H1 (cell line): ENCODE measurements around the gene CEP104. TPM values are rescaled to one million over a fixed set of nuclear protein-coding genes. Genes with fewer than 3 reads are reported as not detected.

Experiments
- CTCF ChIA-PET: fragments of 300-600 bp; sonication (Branson Sonifier 250); formaldehyde crosslinking; loops from one replicate; lab custom pipeline; 2021; ENCODE audit not compliant: partially characterized antibody; lab: Charles Lee
- POLR2A ChIA-PET: fragments of 300-600 bp; sonication (Branson Sonifier 250); formaldehyde crosslinking; loops from one replicate; lab custom pipeline; 2021; ENCODE audit warnings: inconsistent platforms; ENCODE audit not compliant: partially characterized antibody; lab: Charles Lee
- DNase-seq, 2 experiments: peaks; one replicate each; pipeline versions ENCODE4 v3.0.0 to v3.0.0-alpha.2; 2010 to 2022; ENCODE audit warnings: low spot score in 2 of 2, low read depth in 1 of 2, mixed read lengths in 1 of 2
- FAIRE-seq: peaks from 2 replicates; lab custom pipeline; 2011; peaks lifted over from hg19 to GRCh38; lab: Jason Lieb, UNC
- H2AFZ ChIP-seq: 2 replicates; pipeline ENCODE4 v1.8.1; 2012; ENCODE audit warnings: low read length, inconsistent platforms
- H2AK5ac ChIP-seq: 2 replicates; pipeline ENCODE4 v1.6.1; 2013; ENCODE audit warnings: low read depth, low read length
- H2BK120ac ChIP-seq: replicated peaks from 2 replicates; pipeline ENCODE3; 2013; ENCODE audit warnings: low read depth, low read length, inconsistent platforms
- H2BK12ac ChIP-seq: 2 replicates; pipeline ENCODE4 v1.6.1; 2013; ENCODE audit warnings: low read depth, low read length
- H2BK15ac ChIP-seq: 2 replicates; pipeline ENCODE4 v1.6.1; 2013; ENCODE audit warnings: low read length
- H2BK20ac ChIP-seq: 2 replicates; pipeline ENCODE4 v1.6.1; 2013; ENCODE audit warnings: low read length
- H2BK5ac ChIP-seq: 2 replicates; pipeline ENCODE4 v1.6.1; 2013; ENCODE audit warnings: low read depth, low read length
- H3K14ac ChIP-seq: 2 replicates; pipeline ENCODE4 v1.6.1; 2013; ENCODE audit warnings: inconsistent platforms; ENCODE audit not compliant: insufficient read length
- H3K18ac ChIP-seq: 2 replicates; pipeline ENCODE4 v1.6.1; 2013; ENCODE audit warnings: low read length; ENCODE audit errors: extremely low read depth
- H3K23ac ChIP-seq: 2 replicates; pipeline ENCODE4 v1.6.1; 2013; ENCODE audit warnings: inconsistent platforms; ENCODE audit not compliant: insufficient read length
- H3K23me2 ChIP-seq: 2 replicates; pipeline ENCODE4 v1.6.1; 2013; ENCODE audit warnings: low read depth, low read length
- H3K27ac ChIP-seq: 2 replicates; pipeline ENCODE4 v1.6.1; 2011; ENCODE audit warnings: low read depth, low read length, inconsistent platforms
- H3K27me3 ChIP-seq, 4 experiments: replicated peaks in 1 of 4; 1 replicate in 1 of 4; 2 replicates in 3 of 4; pipeline versions ENCODE4 v1.6.1 to v1.8.1; 2011 to 2013; ENCODE audit warnings: low read length in 3 of 4, mild to moderate bottlenecking in 3 of 4, inconsistent platforms in 2 of 4, mixed read lengths in 2 of 4, moderate library complexity in 1 of 4; ENCODE audit not compliant: control insufficient read depth in 3 of 4, insufficient read depth in 3 of 4; ENCODE audit errors: extremely low read depth in 1 of 4
- H3K36me3 ChIP-seq, 4 experiments: 2 replicates each; pipeline versions ENCODE4 v1.6.1 to v1.8.1; 2011 to 2013; ENCODE audit warnings: mild to moderate bottlenecking in 4 of 4, low read length in 3 of 4, moderate library complexity in 2 of 4, control low read depth in 1 of 4, inconsistent platforms in 1 of 4; ENCODE audit not compliant: insufficient read depth in 4 of 4, control insufficient read depth in 2 of 4
- H3K4ac ChIP-seq: replicated peaks from 2 replicates; pipeline ENCODE3; 2013; ENCODE audit warnings: low read length, low read depth, mixed read lengths, inconsistent platforms; ENCODE audit not compliant: insufficient read length
- H3K4me1 ChIP-seq, 4 experiments: replicated peaks in 1 of 4; 1 replicate in 1 of 4; 2 replicates in 3 of 4; pipeline versions ENCODE4 v1.6.1 to v1.8.1; 2011 to 2013; ENCODE audit warnings: low read length in 3 of 4, inconsistent platforms in 2 of 4, mixed read lengths in 1 of 4; ENCODE audit not compliant: insufficient read depth in 4 of 4, control insufficient read depth in 3 of 4
- H3K4me2 ChIP-seq, 2 experiments: 2 replicates each; pipeline versions ENCODE4 v1.6.1 to v1.8.1; 2011 to 2013; ENCODE audit warnings: low read depth in 2 of 2, low read length in 2 of 2, control low read depth in 1 of 2, inconsistent platforms in 1 of 2, mild to moderate bottlenecking in 1 of 2; ENCODE audit not compliant: insufficient read depth in 1 of 2
- H3K4me3 ChIP-seq, 4 experiments: fragments of 200-600, 300-600 bp in 1 of 4; sonication (generic), shearing (Covaris generic), sonication (Bioruptor Twin) in 1 of 4; 2 replicates each; pipeline versions ENCODE4 v1.5.1 to v1.8.1; 2011 to 2016; ENCODE audit warnings: low read length in 4 of 4, low read depth in 3 of 4, control low read depth in 2 of 4, inconsistent platforms in 2 of 4, mild to moderate bottlenecking in 2 of 4, mixed read lengths in 1 of 4, moderate library complexity in 1 of 4; ENCODE audit not compliant: insufficient read depth in 2 of 4; ENCODE audit errors: extremely low read depth in 1 of 4
- H3K56ac ChIP-seq: replicated peaks from 2 replicates; pipeline ENCODE3; 2013; ENCODE audit warnings: low read depth, mild to moderate bottlenecking, mixed read lengths, low read length, inconsistent platforms; ENCODE audit not compliant: insufficient read length
- H3K79me1 ChIP-seq: 2 replicates; pipeline ENCODE4 v1.6.1; 2013; ENCODE audit warnings: low read depth, low read length, control low read depth
- H3K79me2 ChIP-seq, 2 experiments: 2 replicates each; pipeline versions ENCODE4 v1.6.1 to v1.8.1; 2012 to 2013; ENCODE audit warnings: low read length in 2 of 2, mild to moderate bottlenecking in 2 of 2, inconsistent platforms in 1 of 2; ENCODE audit not compliant: insufficient read depth in 2 of 2, control insufficient read depth in 1 of 2
- H3K9ac ChIP-seq, 4 experiments: replicated peaks in 1 of 4; 1 replicate in 1 of 4; 2 replicates in 3 of 4; pipeline versions ENCODE4 v1.6.1 to v1.8.1; 2011 to 2013; ENCODE audit warnings: low read depth in 3 of 4, low read length in 3 of 4, control low read depth in 2 of 4, mild to moderate bottlenecking in 2 of 4, moderate library complexity in 2 of 4, inconsistent platforms in 1 of 4; ENCODE audit errors: extremely low read depth in 1 of 4
- H3K9me3 ChIP-seq, 2 experiments: 2 replicates each; pipeline versions ENCODE4 v1.6.1 to v1.8.1; 2012 to 2013; ENCODE audit warnings: mild to moderate bottlenecking in 2 of 2, moderate library complexity in 2 of 2, control low read depth in 1 of 2, inconsistent platforms in 1 of 2, low read depth in 1 of 2, low read length in 1 of 2, mixed read lengths in 1 of 2; ENCODE audit not compliant: insufficient read depth in 2 of 2
- H4K20me1 ChIP-seq, 2 experiments: replicated peaks in 1 of 2; 2 replicates each; pipeline versions ENCODE3 to v1.8.1; 2011 to 2013; ENCODE audit warnings: inconsistent platforms in 2 of 2, low read length in 2 of 2, mild to moderate bottlenecking in 1 of 2; ENCODE audit not compliant: insufficient read depth in 2 of 2, control insufficient read depth in 1 of 2
- H4K5ac ChIP-seq: 2 replicates; pipeline ENCODE4 v1.6.1; 2013; ENCODE audit warnings: low read length, low read depth, mixed read lengths, inconsistent platforms; ENCODE audit not compliant: insufficient read length
- H4K8ac ChIP-seq: 2 replicates; pipeline ENCODE4 v1.8.0; 2013; ENCODE audit warnings: mild to moderate bottlenecking, moderate library complexity, low read length, inconsistent platforms; ENCODE audit not compliant: insufficient read depth; ENCODE audit errors: extremely low read depth
- H4K91ac ChIP-seq: replicated peaks from 2 replicates; pipeline ENCODE3; 2013; ENCODE audit warnings: low read length, mixed read lengths, inconsistent platforms; ENCODE audit not compliant: insufficient read length
- CEBPB ChIP-seq: IDR thresholded peaks from 2 replicates; pipeline ENCODE4 v1.6.1; 2012; ENCODE audit warnings: low read depth, low read length
- CREB1 ChIP-seq: IDR thresholded peaks from 2 replicates; pipeline ENCODE4 v1.6.1; 2012; ENCODE audit warnings: inconsistent platforms
- KDM1A ChIP-seq: fragments of 200-600, 300-600 bp; sonication (generic); IDR thresholded peaks from 2 replicates; pipeline ENCODE4 v1.7.1; 2016; ENCODE audit warnings: mild to moderate bottlenecking, low read length, borderline replicate concordance
- TCF12 ChIP-seq: IDR thresholded peaks from 2 replicates; pipeline ENCODE4 v1.6.1; 2011; ENCODE audit warnings: low read depth, mild to moderate bottlenecking, low read length
- WGBS, 2 experiments: shearing (Covaris generic) in 1 of 2; methylation state at CpG; one replicate each; pipeline versions ENCODE4 v1.1.6 to v1.1.7; 2013 to 2015; ENCODE audit warnings: low lambda C conversion rate in 2 of 2, mixed read lengths in 2 of 2, inconsistent platforms in 1 of 2, low coverage in 1 of 2, missing lambda C conversion rate in 1 of 2; ENCODE audit not compliant: insufficient replicate concordance in 2 of 2, insufficient coverage in 1 of 2, insufficient read length in 1 of 2; ENCODE audit errors: extremely low coverage in 1 of 2, missing lambda C conversion rate in 1 of 2; 5-methylcytosine and 5-hydroxymethylcytosine counted together
- polyA plus RNA-seq, 7 experiments: library from polyadenylated mRNA; depleted of rRNA in 3 of 7; stranded (reverse) in 5 of 7; unstranded in 2 of 7; fragments of >200 nt in 5 of 7; fragments of 200-250 nt in 2 of 7; gene quantifications; 1 replicate in 5 of 7; 2 replicates in 1 of 7; 4 replicates in 1 of 7; pipeline versions ENCODE4 v1.2.1 to v1.2.3, GENCODE V29; 2011 to 2013; ENCODE audit warnings: missing spikeins in 2 of 7, mixed read lengths in 2 of 7
- total RNA-seq: library from RNA; stranded (reverse); fragmentation: NEBNext Ultra II Directional; extraction: Animal tissue kit (Norgen Biotek cat#: 25700); gene quantifications from 2 replicates; pipeline ENCODE4 v1.2.1, GENCODE V29; 2021

Gene CEP104
- total and polyA plus RNA-seq, 2 of the 8 experiments (the other 6 are each of a cell fraction or from before 2014, with no cell fraction given): 8.0 to 43.9 TPM

- ChIA-PET POLR2A (interaction anchor here (1.0 to 2.5 kb wide), 3 partner anchors 11 to 22 kb away, joined by 4 to 10 read pairs (median 7); partner anchors contain the start of gene CCDC27), CTCF (interaction anchor here (0.9 to 1.1 kb wide), 4 partner anchors 14 to 23 kb away, joined by 3 to 5 read pairs (median 4); partner anchors contain the start of gene CCDC27)
- Histone ChIP-seq H3K4me2 (peak overlapping the region; percentile 76 to 95), H2BK5ac (no peak overlapping the region), H2BK15ac (no peak overlapping the region), H3K4me1 (peaks cover 0 to 34% (median 13%) of the 10 kb centered on the region in 4 experiments; a peak in 6 of 7 replicates), H4K91ac (no peak overlapping the region), H2BK120ac (no peak overlapping the region), H3K14ac (no peak overlapping the region), H3K23me2 (peaks cover 11% of the 10 kb centered on the region; the same call in 1 of the 2 replicates), H3K4ac (no peak overlapping the region), H2BK20ac (no peak overlapping the region), H3K79me2 (no peaks in the 10 kb centered on the region), H2AK5ac (no peak overlapping the region), H3K9ac (peak overlapping the region in 2 of 4 experiments; percentile 23 to 29; a peak in 2 of 7 replicates), H3K18ac (no peak overlapping the region; the same call in 1 of the 2 replicates), H3K23ac (no peak overlapping the region), H3K27ac (no peak overlapping the region), H3K27me3 (no peaks in the 10 kb centered on the region; a peak in 1 of 7 replicates), H4K20me1 (peaks cover 0 to 6% of the 10 kb centered on the region in 2 experiments), H2AFZ (peak overlapping the region; percentile 66; the same call in 1 of the 2 replicates), H4K8ac (peak overlapping the region; percentile 45; the same call in 1 of the 2 replicates), H3K79me1 (no peaks in the 10 kb centered on the region), H3K4me3 (peak overlapping the region; percentile 52 to 81 (median 54)), H3K56ac (no peak overlapping the region), H4K5ac (no peak overlapping the region), H3K36me3 (no peaks in the 10 kb centered on the region), H2BK12ac (no peak overlapping the region), H3K9me3 (peaks cover 0 to 7% of the 10 kb centered on the region in 2 experiments; a peak in 1 of 4 replicates)
- TF ChIP-seq TCF12 (no peak), KDM1A (no peak), CREB1 (no peak), CEBPB (no peak)
- WGBS, 2 experiments: 68% methylated on average over 32 of the region's 32 CpGs; no CpG with 5 or more reads in 1 of the 2 experiments
- FAIRE-seq (no peak), DNase-seq (no peak)
Observed at GRCh38 chr1:3771108-3772026, 85.6 kb downstream of the CEP104 start.
